Tibial nerve (tissue), 3 donors: ENCODE data around the gene ZC3H13.

Experiments
- CTCF ChIP-seq, 5 experiments: fragments of 200-600 bp in 3 of 5; fragments of 450-650 bp in 2 of 5; sonication (generic) in 3 of 5; IDR thresholded peaks; one replicate each; pipeline ENCODE4 v1.5.1; 2016 to 2019; ENCODE audit warnings: antibody characterized with exemption in 5 of 5, mild to moderate bottlenecking in 3 of 5, moderate library complexity in 2 of 5
- POLR2A ChIP-seq, 2 donors: fragments of 450-650 bp; IDR thresholded peaks; one replicate each; pipeline ENCODE4 v1.6.1; 2017; ENCODE audit warnings: antibody characterized with exemption in 2 of 2, mild to moderate bottlenecking in 2 of 2, moderate library complexity in 2 of 2

DNA sequence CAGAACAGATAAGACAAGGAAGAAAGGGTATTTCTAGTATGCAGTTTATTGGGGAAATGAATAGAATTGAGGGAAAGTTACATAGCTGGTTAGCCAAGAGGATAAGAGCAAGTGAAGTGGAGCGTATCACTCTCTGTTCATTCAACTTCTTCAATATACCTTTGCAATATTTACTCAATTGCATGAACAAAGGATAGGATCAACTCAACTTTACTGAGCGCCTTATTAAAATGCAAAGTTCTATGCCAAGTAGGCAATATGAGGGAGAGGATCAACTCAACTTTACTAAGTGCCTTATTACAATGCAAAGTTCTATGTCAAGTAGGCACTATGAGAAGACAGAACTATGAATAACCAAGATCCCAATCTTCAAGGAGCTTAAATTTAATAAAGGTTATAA is 43.9 kb downstream of the ZC3H13 start:
- TF ChIP-seq CTCF (IDR thresholded peaks at IDR 0.05), result no peak
- no peak for TF ChIP-seq POLR2A (IDR thresholded peaks at IDR 0.05)
